PC-9 (cell line): ENCODE data around the gene ATP11C.

ENCODE experiments used
- EZH2 ChIP-seq: fragments of 200-600 bp; sonication (generic); IDR thresholded peaks from 2 replicates; pipeline ENCODE4 v1.8.0; 2017; ENCODE audit warnings: antibody characterized with exemption, low read depth
- TF ChIP-seq, protein P1 (sequence below): fragments of 200-600 bp; sonication (generic); conservative IDR thresholded peaks from 2 replicates; pipeline ENCODE4 v1.6.1; 2017; ENCODE audit warnings: mixed run types, antibody characterized with exemption, mild to moderate bottlenecking, moderate library complexity

DNA sequence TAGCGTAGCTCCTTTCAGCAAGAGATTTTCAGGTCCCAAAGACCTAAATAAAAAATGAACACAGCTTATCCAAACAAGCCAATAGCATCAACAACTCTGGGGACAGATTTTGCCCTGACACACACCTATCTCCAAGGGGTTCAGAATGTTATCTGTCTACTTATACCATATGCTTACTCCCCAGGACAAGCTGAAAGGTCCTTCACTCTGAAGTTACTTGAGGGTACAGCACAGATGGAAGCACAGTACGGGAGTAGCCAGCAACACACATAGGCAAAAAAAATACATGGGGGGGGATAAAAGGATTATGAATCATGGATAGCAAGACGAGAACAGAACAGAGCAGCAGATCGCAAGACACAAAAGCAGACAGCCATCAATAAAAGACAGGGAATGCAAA is 134.2 kb downstream of the ATP11C start:
- no peak for TF ChIP-seq EZH2
- TF ChIP-seq, protein P1, sequence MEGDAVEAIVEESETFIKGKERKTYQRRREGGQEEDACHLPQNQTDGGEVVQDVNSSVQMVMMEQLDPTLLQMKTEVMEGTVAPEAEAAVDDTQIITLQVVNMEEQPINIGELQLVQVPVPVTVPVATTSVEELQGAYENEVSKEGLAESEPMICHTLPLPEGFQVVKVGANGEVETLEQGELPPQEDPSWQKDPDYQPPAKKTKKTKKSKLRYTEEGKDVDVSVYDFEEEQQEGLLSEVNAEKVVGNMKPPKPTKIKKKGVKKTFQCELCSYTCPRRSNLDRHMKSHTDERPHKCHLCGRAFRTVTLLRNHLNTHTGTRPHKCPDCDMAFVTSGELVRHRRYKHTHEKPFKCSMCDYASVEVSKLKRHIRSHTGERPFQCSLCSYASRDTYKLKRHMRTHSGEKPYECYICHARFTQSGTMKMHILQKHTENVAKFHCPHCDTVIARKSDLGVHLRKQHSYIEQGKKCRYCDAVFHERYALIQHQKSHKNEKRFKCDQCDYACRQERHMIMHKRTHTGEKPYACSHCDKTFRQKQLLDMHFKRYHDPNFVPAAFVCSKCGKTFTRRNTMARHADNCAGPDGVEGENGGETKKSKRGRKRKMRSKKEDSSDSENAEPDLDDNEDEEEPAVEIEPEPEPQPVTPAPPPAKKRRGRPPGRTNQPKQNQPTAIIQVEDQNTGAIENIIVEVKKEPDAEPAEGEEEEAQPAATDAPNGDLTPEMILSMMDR: no peak
